OCI-LY1 (cell line): ENCODE results near the gene FXR1.

Experiments
- H2AFZ ChIP-seq: fragments of 200-600 bp; sonication (generic), shearing (Covaris generic); 2 replicates; pipeline ENCODE4 v1.6.0; 2014; ENCODE audit warnings: antibody characterized with exemption, mild to moderate bottlenecking, low read length
- H3F3A ChIP-seq: fragments of 200-600 bp; sonication (generic), shearing (Covaris generic); 2 replicates; pipeline ENCODE4 v1.6.0; 2014; ENCODE audit warnings: mild to moderate bottlenecking, antibody characterized with exemption, low read length, moderate library complexity; ENCODE audit not compliant: insufficient read depth
- H3K27ac ChIP-seq: fragments of 200-600 bp; sonication (generic); 2 replicates; pipeline ENCODE4 v1.5.1; 2014; ENCODE audit warnings: low read length, mixed run types, mild to moderate bottlenecking, low read depth; ENCODE audit not compliant: poor library complexity, severe bottlenecking
- H3K27me3 ChIP-seq: fragments of 200-600 bp; sonication (generic); 2 replicates; pipeline ENCODE4 v1.6.0; 2014; ENCODE audit warnings: antibody characterized with exemption, mild to moderate bottlenecking, low read length, moderate library complexity; ENCODE audit not compliant: insufficient read depth
- H3K36me3 ChIP-seq: fragments of 200-600 bp; sonication (generic); 2 replicates; pipeline ENCODE4 v1.6.1; 2014; ENCODE audit warnings: mild to moderate bottlenecking, antibody characterized with exemption, low read length, moderate library complexity, mixed read lengths; ENCODE audit not compliant: insufficient read depth
- H3K4me1 ChIP-seq: fragments of 200-600 bp; sonication (generic); 2 replicates; pipeline ENCODE4 v1.5.1; 2014; ENCODE audit warnings: mild to moderate bottlenecking, low read length, moderate library complexity; ENCODE audit not compliant: insufficient read depth, severe bottlenecking
- H3K4me2 ChIP-seq: fragments of 200-600 bp; sonication (generic), shearing (Covaris generic); 2 replicates; pipeline ENCODE4 v1.6.1; 2014; ENCODE audit warnings: low read length
- H3K4me3 ChIP-seq: fragments of 200-600 bp; sonication (generic); 2 replicates; pipeline ENCODE4 v1.5.1; 2014; ENCODE audit warnings: low read length, low read depth, mild to moderate bottlenecking, mixed read lengths; ENCODE audit not compliant: poor library complexity, severe bottlenecking
- H3K79me2 ChIP-seq: fragments of 200-600 bp; shearing (Covaris generic); 2 replicates; pipeline ENCODE4 v1.6.1; 2016; ENCODE audit warnings: mixed run types, low read length, mixed read lengths; ENCODE audit not compliant: insufficient read depth
- H3K9ac ChIP-seq: fragments of 200-600 bp; sonication (generic), shearing (Covaris generic); 2 replicates; pipeline ENCODE4 v1.6.1; 2014; ENCODE audit warnings: mild to moderate bottlenecking, low read length, mixed read lengths
- H3K9me2 ChIP-seq: fragments of 200-600 bp; sonication (generic), shearing (Covaris generic); 2 replicates; pipeline ENCODE4 v1.6.1; 2014; ENCODE audit warnings: low read depth, mild to moderate bottlenecking, low read length, mixed read lengths
- H3K9me3 ChIP-seq: fragments of 200-600 bp; shearing (Covaris generic); 2 replicates; pipeline ENCODE4 v1.6.1; 2014; ENCODE audit warnings: low read length, mixed read lengths
- H4K20me1 ChIP-seq: fragments of 200-600 bp; sonication (generic), shearing (Covaris generic); 2 replicates; pipeline ENCODE4 v1.6.0; 2016; ENCODE audit warnings: mild to moderate bottlenecking, low read length; ENCODE audit not compliant: insufficient read depth
- EZH2 ChIP-seq: fragments of 200-600 bp; sonication (generic), shearing (Covaris generic); IDR thresholded peaks from 2 replicates; pipeline ENCODE4 v1.8.0; 2017; ENCODE audit warnings: borderline replicate concordance, mixed run types, mild to moderate bottlenecking, antibody characterized with exemption, low read length, moderate library complexity, mixed read lengths
- TF ChIP-seq, protein P1 (sequence below): fragments of 200-600 bp; sonication (generic), shearing (Covaris generic); IDR thresholded peaks from 2 replicates; pipeline ENCODE4 v1.5.1; 2017; ENCODE audit warnings: mild to moderate bottlenecking, antibody characterized with exemption, low read length, moderate library complexity, mixed read lengths

The FXR1 gene

DNA sequence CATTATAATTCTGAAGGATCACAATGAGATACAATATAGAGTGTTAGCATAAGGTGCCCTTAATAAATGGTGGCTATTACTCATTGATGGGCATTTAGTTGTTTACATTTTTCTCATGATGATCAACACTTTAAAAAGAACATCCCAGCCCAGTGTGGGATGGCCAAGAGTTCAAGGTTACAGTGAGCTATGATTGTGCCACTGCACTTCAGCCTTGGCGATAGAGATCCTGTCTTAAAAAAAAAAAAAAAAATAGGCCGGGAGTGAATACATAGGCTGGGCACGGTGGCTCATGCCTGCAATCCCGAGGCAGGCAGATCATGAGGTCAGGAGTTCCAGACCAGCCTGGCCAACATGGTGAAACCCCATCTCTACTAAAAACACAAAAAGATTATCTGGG lies 1.6 kb upstream of the FXR1 start:
- Histone ChIP-seq H4K20me1 (peaks cover 17% of the 10 kb centered on the region), H3K27me3 (no peaks in the 10 kb centered on the region), H3K4me2 (no peak overlapping the region), H3K9me2 (no peaks in the 10 kb centered on the region), H2AFZ (no peak overlapping the region), H3K9me3 (peaks cover 3% of the 10 kb centered on the region), H3K9ac (no peak overlapping the region), H3K4me1 (peaks cover 40% of the 10 kb centered on the region), H3K36me3 (peaks cover 28% of the 10 kb centered on the region), H3K27ac (no peak overlapping the region), H3K4me3 (no peak overlapping the region), H3K79me2 (peaks cover 40% of the 10 kb centered on the region), H3F3A (no peaks in the 10 kb centered on the region)
- TF ChIP-seq, protein P1, sequence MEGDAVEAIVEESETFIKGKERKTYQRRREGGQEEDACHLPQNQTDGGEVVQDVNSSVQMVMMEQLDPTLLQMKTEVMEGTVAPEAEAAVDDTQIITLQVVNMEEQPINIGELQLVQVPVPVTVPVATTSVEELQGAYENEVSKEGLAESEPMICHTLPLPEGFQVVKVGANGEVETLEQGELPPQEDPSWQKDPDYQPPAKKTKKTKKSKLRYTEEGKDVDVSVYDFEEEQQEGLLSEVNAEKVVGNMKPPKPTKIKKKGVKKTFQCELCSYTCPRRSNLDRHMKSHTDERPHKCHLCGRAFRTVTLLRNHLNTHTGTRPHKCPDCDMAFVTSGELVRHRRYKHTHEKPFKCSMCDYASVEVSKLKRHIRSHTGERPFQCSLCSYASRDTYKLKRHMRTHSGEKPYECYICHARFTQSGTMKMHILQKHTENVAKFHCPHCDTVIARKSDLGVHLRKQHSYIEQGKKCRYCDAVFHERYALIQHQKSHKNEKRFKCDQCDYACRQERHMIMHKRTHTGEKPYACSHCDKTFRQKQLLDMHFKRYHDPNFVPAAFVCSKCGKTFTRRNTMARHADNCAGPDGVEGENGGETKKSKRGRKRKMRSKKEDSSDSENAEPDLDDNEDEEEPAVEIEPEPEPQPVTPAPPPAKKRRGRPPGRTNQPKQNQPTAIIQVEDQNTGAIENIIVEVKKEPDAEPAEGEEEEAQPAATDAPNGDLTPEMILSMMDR, result no peak
- no peak for TF ChIP-seq EZH2

DNA sequence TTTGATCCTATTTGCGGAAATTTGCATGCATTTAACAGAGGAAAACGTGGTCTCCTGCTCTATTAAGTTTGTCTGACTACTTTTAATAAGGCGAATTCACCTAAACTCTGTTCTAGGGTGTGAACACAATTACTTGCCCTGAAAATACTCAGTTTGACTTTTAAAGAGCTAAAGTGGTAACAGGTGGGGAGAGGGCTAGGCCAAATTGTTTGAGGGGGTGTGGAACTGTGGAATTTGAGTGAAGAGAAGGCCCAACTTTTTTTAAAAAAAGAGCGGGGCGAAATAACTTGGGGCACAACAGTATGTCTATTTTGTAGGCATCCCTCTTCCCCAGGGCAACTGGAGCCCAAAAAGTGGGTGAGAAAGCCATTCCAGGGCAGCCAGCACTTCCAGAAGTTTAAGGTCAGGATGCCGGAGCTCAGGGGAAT lies 580 bp upstream of the FXR1 start:
- peak overlapping the region; percentile 87 for H3K4me3 ChIP-seq

DNA sequence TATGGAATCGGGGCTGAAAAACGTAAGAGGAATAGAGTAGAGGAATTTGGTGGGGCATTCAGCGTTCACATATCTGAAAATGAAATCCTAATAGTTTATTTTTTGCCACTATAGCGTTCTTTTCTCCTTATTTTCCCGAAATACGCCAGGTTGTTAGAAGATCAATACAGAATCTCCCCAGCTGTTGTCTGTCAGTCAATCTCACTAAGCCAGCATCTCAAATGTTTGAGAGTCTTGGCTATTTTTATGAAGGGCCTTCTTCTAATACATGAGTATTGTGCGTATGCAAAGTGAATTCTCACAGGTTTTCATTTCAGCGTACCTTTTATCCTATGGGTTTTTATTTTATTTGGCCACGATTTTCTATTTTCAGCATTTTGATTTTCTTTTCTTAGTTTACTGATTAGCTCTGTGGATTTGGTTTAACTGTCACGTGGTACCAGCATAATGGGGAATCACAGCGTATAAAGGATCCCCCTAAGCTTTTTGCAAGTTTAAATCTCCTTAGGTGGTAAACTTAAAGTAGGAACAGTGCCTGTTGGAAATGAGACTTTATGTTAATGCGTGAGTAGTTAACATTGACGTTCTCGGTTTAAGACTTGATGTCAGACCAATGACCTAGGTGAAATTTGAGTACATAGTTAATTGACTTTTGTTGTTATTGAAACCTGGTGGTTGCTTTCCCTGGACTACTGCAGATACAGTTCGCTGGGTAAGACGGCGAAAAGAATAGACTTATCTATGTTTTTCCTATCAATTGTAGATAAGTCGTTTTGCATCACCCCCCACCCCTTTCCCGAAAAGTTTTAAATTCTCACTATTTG lies 1.3 kb downstream of the FXR1 start:
- H3K36me3 ChIP-seq, result peaks cover 57% of the 10 kb centered on the region
- H3K27ac ChIP-seq, result no peak overlapping the region
- no peak overlapping the region for H2AFZ ChIP-seq
- H3K4me2 ChIP-seq, result peak overlapping the region; percentile 73
- no peaks in the 10 kb centered on the region for H3K27me3 ChIP-seq
- TF ChIP-seq, protein P1, result no peak
- no peak for TF ChIP-seq EZH2
- no peaks in the 10 kb centered on the region for H3K9me2 ChIP-seq
- peak overlapping the region; percentile 87 for H3K4me3 ChIP-seq
- peaks cover 70% of the 10 kb centered on the region for H3K79me2 ChIP-seq
- H3K4me1 ChIP-seq, result peaks cover 40% of the 10 kb centered on the region
- H3K9me3 ChIP-seq, result no peaks in the 10 kb centered on the region
- peak overlapping the region; percentile 91 for H3K9ac ChIP-seq
- peaks cover 17% of the 10 kb centered on the region for H4K20me1 ChIP-seq
- no peaks in the 10 kb centered on the region for H3F3A ChIP-seq

More for the DNA sequence above, 580 bp upstream of the FXR1 start:
- no peaks in the 10 kb centered on the region for H3F3A ChIP-seq
- peaks cover 39% of the 10 kb centered on the region for H3K36me3 ChIP-seq
- TF ChIP-seq, protein P1, result no peak
- TF ChIP-seq EZH2, result no peak
- H3K27me3 ChIP-seq, result no peaks in the 10 kb centered on the region
- no peaks in the 10 kb centered on the region for H3K9me2 ChIP-seq
- peak overlapping the region; percentile 73 for H3K4me2 ChIP-seq
- peaks cover 17% of the 10 kb centered on the region for H4K20me1 ChIP-seq
- H3K9me3 ChIP-seq, result no peaks in the 10 kb centered on the region
- peak overlapping the region; percentile 74 for H2AFZ ChIP-seq
- peaks cover 40% of the 10 kb centered on the region for H3K4me1 ChIP-seq
- H3K79me2 ChIP-seq, result peaks cover 51% of the 10 kb centered on the region
- H3K9ac ChIP-seq, result peak overlapping the region; percentile 91
- peak overlapping the region; percentile 87 for H3K27ac ChIP-seq
